Measurements from ENCODE around the gene MAGIX. TPM values are rescaled to one million over a fixed set of nuclear protein-coding genes. Genes with fewer than 3 reads are reported as not detected.

The MAGIX gene
- total RNA-seq, 1 donor: 2.2 TPM

DNA sequence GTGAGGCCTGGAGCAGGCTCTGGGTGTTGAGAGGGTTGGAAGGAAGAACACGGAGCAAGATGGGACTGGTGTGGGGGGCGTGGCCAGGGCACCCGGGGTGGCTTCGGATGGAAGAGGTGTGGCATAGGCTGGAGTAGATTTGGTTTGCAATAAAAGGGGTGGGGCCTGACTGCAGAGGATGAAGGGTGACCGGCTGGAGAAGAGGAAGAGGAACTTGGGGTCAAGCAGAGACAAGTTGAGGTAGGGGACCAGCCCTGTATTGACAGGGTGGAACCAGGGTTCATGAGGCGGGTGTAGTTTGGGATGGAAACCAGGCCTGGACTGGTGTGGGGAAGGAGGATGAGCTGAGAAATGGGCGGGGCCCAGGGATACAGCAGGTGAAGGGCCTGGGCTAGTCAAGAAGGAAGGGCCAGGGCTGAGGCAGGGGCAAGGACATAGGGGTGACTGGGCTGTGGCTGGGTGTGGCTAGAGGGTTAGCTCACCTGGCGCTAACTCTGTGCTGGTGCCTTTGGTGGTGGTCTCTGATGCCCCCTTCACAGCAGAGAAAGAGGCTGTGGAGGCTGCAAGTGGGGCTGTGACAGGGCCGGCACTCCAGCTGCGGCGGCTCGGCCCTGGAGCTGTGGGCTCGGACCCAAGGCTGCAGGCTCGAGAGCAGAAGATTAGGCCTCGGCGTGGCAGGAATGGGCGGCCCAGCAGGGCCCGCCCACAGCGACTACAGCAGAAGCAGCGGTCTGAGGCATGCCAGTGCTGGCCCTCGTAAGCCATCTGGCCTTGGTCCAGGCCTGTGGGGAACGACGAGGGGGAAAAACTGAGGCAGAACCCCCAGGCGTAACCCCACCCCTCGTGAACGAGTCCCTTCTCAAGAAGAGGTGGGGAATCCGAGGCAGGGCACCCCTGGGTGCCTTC lies 14.1 kb downstream of the MAGIX start:
- no peak overlapping the region for H3K4me3 ChIP-seq (ENCODE audit: low read depth, low read length)
- TF ChIP-seq, protein P1, sequence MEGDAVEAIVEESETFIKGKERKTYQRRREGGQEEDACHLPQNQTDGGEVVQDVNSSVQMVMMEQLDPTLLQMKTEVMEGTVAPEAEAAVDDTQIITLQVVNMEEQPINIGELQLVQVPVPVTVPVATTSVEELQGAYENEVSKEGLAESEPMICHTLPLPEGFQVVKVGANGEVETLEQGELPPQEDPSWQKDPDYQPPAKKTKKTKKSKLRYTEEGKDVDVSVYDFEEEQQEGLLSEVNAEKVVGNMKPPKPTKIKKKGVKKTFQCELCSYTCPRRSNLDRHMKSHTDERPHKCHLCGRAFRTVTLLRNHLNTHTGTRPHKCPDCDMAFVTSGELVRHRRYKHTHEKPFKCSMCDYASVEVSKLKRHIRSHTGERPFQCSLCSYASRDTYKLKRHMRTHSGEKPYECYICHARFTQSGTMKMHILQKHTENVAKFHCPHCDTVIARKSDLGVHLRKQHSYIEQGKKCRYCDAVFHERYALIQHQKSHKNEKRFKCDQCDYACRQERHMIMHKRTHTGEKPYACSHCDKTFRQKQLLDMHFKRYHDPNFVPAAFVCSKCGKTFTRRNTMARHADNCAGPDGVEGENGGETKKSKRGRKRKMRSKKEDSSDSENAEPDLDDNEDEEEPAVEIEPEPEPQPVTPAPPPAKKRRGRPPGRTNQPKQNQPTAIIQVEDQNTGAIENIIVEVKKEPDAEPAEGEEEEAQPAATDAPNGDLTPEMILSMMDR (IDR thresholded peaks at IDR 0.05; ENCODE audit: insufficient read depth, low read depth, low read length): no peak
- peak; percentile 19 for DNase-seq (ENCODE audit: low read depth)

DNA sequence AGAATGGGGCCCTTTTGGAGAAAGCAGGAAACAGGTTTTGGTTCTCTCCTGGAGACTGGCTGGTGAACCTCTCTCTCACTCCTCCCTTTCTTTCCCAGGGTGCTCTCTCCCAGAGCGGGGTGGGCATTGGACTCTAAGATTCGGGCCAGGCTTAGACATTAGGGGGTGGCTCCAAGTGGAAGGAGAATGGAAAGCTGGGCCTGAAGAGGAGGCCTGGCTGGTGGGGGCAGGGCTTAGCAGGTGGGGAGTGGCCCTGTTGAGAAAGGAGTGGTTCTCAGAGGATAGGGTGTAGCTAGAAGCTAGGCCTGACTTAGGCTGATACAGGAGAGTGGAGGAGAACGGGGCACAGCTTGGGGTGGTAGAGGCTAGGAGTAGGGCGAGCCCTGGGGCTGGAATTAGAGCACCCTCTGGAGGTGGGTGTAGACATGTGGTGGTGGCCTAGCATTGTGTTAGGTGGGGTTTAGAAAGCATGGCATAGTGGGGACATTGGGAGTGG lies 14.8 kb downstream of the MAGIX start:
- no peak overlapping the region for H3K4me3 ChIP-seq (ENCODE audit: low read depth, low read length)
- TF ChIP-seq, protein P1 (IDR thresholded peaks at IDR 0.05; ENCODE audit: insufficient read depth, low read depth, low read length): peak; percentile 9
- DNase-seq (ENCODE audit: low read depth): peak; percentile 7

DNA sequence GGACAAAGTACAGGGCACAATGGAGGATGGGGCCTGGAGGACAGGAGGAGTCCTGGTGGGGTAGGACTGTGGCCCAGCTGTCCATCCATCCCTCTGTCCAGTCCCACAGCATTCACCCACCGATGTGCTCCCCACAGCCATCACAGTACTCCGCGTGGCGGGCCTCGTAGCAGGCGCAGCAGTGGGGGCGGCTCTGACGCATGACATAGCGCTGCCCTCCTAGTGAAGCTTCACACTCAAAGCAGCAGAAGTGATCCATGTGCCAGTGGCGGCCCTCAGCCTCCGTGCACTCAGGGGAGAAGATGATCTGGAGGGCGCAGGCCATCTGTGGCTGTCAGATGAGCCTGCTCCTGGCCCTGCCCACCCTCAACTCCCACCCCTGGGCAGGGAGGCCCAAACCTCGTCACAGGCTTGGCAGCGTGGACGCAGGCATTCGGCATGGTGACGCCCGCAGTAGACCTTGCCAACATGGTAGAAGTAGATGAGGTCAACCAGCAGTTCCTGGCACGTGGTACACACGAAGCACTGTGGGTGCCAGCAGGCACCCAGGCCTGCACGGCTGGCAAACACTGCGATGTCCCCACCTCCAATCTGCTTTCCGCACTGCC lies 15.4 kb downstream of the MAGIX start:
- no peak for DNase-seq (ENCODE audit: low read depth)
- TF ChIP-seq, protein P1 (IDR thresholded peaks at IDR 0.05; ENCODE audit: insufficient read depth, low read depth, low read length): no peak
- H3K4me3 ChIP-seq (ENCODE audit: low read depth, low read length): no peak overlapping the region

DNA sequence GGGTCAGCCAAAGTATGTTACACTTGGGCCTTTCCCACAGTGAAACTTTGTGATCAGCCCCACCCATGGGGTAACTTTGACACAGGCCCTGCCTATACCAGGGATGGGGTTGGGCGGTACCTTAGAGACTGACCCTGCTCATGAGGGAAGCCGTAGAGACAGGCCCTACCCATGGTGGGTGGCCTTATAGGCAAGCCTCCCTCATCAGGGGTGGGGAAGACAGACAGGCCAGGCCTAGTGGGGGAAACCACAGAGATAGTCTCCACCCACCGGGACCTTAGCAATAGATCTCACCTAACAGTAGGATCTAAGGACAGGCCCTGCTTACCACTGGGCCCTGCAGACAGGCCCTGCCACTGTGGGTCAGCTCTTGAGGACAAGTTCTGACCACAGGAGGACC lies 16.0 kb downstream of the MAGIX start:
- H3K4me3 ChIP-seq (ENCODE audit: low read depth, low read length): no peak overlapping the region
- TF ChIP-seq, protein P1 (IDR thresholded peaks at IDR 0.05; ENCODE audit: insufficient read depth, low read depth, low read length): no peak
- no peak for DNase-seq (ENCODE audit: low read depth)

DNA sequence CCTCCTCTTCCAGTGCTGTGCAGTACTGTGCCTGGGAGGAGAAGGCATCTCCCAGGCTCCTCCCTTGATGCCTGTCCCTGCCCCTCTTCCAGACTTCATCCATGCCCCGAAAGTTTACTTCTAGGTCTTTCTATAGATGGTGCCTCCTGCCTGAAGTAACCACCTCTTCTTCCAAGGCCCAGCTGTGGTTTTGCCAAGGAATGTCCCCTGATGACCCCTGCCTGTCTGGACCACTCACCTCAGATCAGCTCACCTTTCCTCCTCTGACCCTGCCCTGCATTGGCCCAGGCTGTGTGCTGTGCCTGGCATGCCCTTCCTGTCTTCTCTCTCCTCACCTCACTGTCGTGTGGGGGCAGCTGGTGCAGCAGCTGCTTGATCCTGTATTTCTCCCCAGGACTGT lies 16.8 kb downstream of the MAGIX start:
- no peak for DNase-seq (ENCODE audit: low read depth)
- H3K4me3 ChIP-seq (ENCODE audit: low read depth, low read length): no peak overlapping the region
- TF ChIP-seq, protein P1 (IDR thresholded peaks at IDR 0.05; ENCODE audit: insufficient read depth, low read depth, low read length): no peak

DNA sequence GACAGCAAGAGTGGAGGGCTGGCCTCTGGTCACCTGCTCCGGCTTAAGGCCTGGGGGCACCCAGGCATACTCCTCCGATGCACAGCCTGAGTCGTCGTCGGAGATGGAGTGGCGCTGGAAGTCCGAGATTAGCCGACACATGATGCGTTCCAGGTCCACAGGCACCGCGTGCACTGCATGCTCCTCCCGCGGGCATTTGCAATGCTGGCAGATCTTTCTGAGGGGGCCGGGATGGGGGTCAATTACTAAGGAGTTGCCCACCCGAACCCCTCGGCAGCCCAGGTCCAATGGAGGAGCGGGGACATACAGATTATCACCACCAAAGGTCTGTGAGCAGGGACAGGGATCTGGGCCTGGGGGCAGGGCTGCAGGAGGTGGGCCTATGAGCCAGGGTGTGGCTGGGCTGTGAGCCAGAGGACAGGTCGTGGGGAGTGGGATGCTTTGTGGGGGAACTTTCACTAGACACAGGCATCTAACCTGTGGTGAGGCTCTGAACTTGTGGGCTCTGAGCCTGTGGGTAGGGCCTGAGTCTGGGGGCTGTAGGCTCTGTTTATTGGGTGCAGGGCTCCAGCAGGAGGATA lies 21.2 kb downstream of the MAGIX start:
- TF ChIP-seq, protein P1 (IDR thresholded peaks at IDR 0.05; ENCODE audit: insufficient read depth, low read depth, low read length): no peak
- DNase-seq (ENCODE audit: low read depth): no peak
- H3K4me3 ChIP-seq (ENCODE audit: low read depth, low read length): peak overlapping the region; percentile 34
